Stomach (tissue), 9 donors: ENCODE results near the gene ELMO1. TPM values are rescaled to one million over a fixed set of nuclear protein-coding genes. Genes with fewer than 3 reads are reported as not detected.

Experiments used
- DNase-seq, 2 donors: peaks; one replicate each; pipeline versions ENCODE4 v3.0.0 to v3.0.0-alpha.2; 2013 to 2019
- H3K27ac ChIP-seq, 5 donors: fragments of 200-600 bp in 4 of 5; sonication (generic) in 4 of 5; one replicate each; pipeline ENCODE4 v1.5.1; 2013 to 2019; ENCODE audit warnings: mild to moderate bottlenecking in 1 of 5, moderate library complexity in 1 of 5
- H3K27me3 ChIP-seq, 3 donors: fragments of 200-600 bp; sonication (generic); one replicate each; pipeline ENCODE4 v1.5.1; 2017 to 2019; ENCODE audit warnings: mixed run types in 1 of 3
- H3K36me3 ChIP-seq, 4 donors: fragments of 200-600 bp; sonication (generic); 1 replicate in 3 of 4; 2 replicates in 1 of 4; pipeline ENCODE4 v1.5.1; 2016 to 2019
- H3K4me1 ChIP-seq, 4 donors: fragments of 200-600 bp; sonication (generic); one replicate each; pipeline ENCODE4 v1.5.1; 2016 to 2019
- H3K4me3 ChIP-seq, 4 donors: fragments of 200-600 bp; sonication (generic) in 3 of 4; one replicate each; pipeline ENCODE4 v1.5.1; 2016 to 2019; ENCODE audit warnings: mild to moderate bottlenecking in 1 of 4
- H3K9me3 ChIP-seq, 4 donors: fragments of 200-600 bp; sonication (generic); one replicate each; pipeline ENCODE4 v1.5.1; 2016 to 2019
- EP300 ChIP-seq: sonication (generic); formaldehyde crosslinking; IDR thresholded peaks from one replicate; pipeline ENCODE4 v1.6.1; 2017; ENCODE audit warnings: antibody characterized with exemption
- POLR2A ChIP-seq, 4 donors: fragments of 450-650 bp; IDR thresholded peaks; one replicate each; pipeline ENCODE4 v1.6.1; 2016; ENCODE audit warnings: antibody characterized with exemption in 4 of 4, control low read depth in 2 of 4, mild to moderate bottlenecking in 1 of 4, moderate library complexity in 1 of 4
- POLR2AphosphoS5 ChIP-seq, 3 donors: sonication (generic); formaldehyde crosslinking; IDR thresholded peaks; one replicate each; pipeline ENCODE4 v1.6.1; 2016; ENCODE audit warnings: antibody characterized with exemption in 3 of 3
- WGBS, 5 donors: extraction: QIAGEN DNeasy Blood & Tissue Kit in 3 of 5; methylation state at CpG; one replicate each; pipeline versions ENCODE4 v1.1.5 to v1.1.7; 2013 to 2018; 5-methylcytosine and 5-hydroxymethylcytosine counted together
- intact Hi-C: fragments of 100-400 bp; cut with DNase I; formaldehyde crosslinking; loops from one replicate; pipeline ENCODE4 v1.15.1; 2023; ENCODE audit warnings: low total_unique reads
- polyA plus RNA-seq, 3 donors: library from polyadenylated mRNA; stranded (reverse); fragments of 200-250 nt; gene quantifications; one replicate each; pipeline ENCODE4 v1.2.3, GENCODE V29; 2013
- total RNA-seq, 5 donors: library from RNA; depleted of rRNA; stranded (reverse); fragments of >200 nt; gene quantifications; one replicate each; pipeline versions ENCODE4 v1.1.0 to v1.2.3, GENCODE V29; 2014 to 2016
- TF ChIP-seq, protein P1 (sequence below), 7 experiments: fragments of 450-650 bp in 4 of 7; fragments of 200-600 bp in 3 of 7; sonication (generic) in 3 of 7; IDR thresholded peaks; one replicate each; pipeline ENCODE4 v1.5.1; 2016 to 2019; ENCODE audit warnings: antibody characterized with exemption in 7 of 7, control low read depth in 2 of 7, mild to moderate bottlenecking in 1 of 7
- donor health status: healthy with polysubstance abuse.
- donor health status: Bipolar disorder and iron deficiency.
- donor health status: healthy.

The ELMO1 gene
- total and polyA plus RNA-seq, 8 donors, result 4.1 to 117 (median 44.8) TPM

DNA sequence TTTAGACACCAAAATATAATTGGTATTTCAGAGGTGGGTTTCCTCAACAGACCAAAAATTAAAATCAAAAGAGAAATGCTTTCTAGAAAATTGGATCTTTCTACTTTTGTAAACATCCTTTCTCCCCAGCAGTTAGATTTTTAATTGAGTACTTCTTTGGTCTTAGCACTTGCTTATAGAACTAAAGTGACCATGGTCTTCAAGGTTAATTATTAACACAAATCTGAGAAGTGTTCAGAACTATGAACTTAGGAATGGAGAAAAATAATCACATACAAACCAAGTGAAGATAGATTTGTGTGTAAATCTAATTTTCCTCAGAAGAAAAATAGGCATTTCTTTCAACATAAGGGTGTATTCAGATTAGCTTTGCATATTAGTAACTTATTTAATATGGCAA is 355.4 kb downstream of the ELMO1 start:
- intact Hi-C loops, result no loop called here
- DNase-seq, result no peak
- peaks cover 0 to 14% (median 4%) of the 10 kb centered on the region in 4 donors for H3K36me3 ChIP-seq
- no peaks in the 10 kb centered on the region for H3K9me3 ChIP-seq
- peaks cover 0 to 10% (median 7%) of the 10 kb centered on the region in 4 donors for H3K4me1 ChIP-seq
- no peak for TF ChIP-seq POLR2A (IDR thresholded peaks at IDR 0.05)
- TF ChIP-seq POLR2AphosphoS5 (IDR thresholded peaks at IDR 0.05), result no peak
- TF ChIP-seq EP300, result no peak
- TF ChIP-seq, protein P1, sequence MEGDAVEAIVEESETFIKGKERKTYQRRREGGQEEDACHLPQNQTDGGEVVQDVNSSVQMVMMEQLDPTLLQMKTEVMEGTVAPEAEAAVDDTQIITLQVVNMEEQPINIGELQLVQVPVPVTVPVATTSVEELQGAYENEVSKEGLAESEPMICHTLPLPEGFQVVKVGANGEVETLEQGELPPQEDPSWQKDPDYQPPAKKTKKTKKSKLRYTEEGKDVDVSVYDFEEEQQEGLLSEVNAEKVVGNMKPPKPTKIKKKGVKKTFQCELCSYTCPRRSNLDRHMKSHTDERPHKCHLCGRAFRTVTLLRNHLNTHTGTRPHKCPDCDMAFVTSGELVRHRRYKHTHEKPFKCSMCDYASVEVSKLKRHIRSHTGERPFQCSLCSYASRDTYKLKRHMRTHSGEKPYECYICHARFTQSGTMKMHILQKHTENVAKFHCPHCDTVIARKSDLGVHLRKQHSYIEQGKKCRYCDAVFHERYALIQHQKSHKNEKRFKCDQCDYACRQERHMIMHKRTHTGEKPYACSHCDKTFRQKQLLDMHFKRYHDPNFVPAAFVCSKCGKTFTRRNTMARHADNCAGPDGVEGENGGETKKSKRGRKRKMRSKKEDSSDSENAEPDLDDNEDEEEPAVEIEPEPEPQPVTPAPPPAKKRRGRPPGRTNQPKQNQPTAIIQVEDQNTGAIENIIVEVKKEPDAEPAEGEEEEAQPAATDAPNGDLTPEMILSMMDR (IDR thresholded peaks at IDR 0.05), result no peak
- no peak overlapping the region for H3K27ac ChIP-seq
- no peak overlapping the region for H3K4me3 ChIP-seq
- no peaks in the 10 kb centered on the region for H3K27me3 ChIP-seq

DNA sequence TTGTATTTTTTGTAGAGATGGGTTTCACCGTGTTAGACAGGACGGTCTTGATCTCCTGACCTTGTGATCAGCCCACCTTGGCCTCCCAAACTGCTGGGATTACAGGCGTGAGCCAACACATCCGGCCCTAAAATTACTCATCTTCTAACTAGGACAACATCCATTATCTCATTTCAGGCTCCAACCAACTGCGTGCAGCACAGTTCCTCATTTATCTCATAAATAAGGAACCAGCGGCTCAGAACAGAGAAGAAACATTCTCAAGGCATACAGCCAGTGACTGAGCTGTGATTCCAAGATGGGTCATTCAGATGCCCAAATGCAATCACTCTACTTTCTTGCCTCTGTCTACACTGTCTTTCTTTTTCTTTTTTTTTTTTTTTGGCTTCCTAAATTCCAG is 356.1 kb downstream of the ELMO1 start:
- intact Hi-C loops, result no loop called here

DNA sequence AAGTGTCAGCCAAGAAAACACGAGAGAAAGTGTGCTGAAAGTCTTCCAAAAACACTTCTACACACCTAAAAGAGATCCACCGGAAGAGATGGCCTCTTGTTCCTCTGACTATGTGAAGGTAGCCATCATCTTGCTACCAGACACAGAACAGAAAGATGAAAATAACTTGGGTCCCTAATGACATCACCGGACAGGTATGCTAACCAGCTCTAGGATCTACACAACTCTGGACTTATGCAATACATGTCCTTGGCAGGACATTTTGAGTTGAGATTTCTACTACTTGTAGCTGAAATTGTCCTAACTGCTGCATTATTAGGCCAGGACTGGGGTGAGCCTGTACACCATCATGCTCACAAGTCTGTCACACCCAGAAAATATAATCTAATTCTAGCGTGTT is 358.7 kb downstream of the ELMO1 start:
- Histone ChIP-seq H3K9me3 (no peaks in the 10 kb centered on the region), H3K27ac (peak overlapping the region in 1 of 5 donors; percentile 4), H3K4me3 (no peak overlapping the region), H3K27me3 (no peaks in the 10 kb centered on the region), H3K4me1 (peaks cover 0 to 9% (median 3%) of the 10 kb centered on the region in 4 donors), H3K36me3 (peaks cover 0 to 7% (median 3%) of the 10 kb centered on the region in 4 donors)
- TF ChIP-seq POLR2AphosphoS5 (IDR thresholded peaks at IDR 0.05) (peak in 1 of 3 donors; percentile 17), EP300 (no peak), POLR2A (IDR thresholded peaks at IDR 0.05) (no peak)
- TF ChIP-seq, protein P1 (IDR thresholded peaks at IDR 0.05), result no peak
- no peak for DNase-seq
- intact Hi-C loops, result no loop called here
- 87 to 91% (median 87%) methylated on average over 4 of the region's 4 CpGs for WGBS, 5 donors

More for the DNA sequence above, 356.1 kb downstream of the ELMO1 start:
- TF ChIP-seq POLR2A (IDR thresholded peaks at IDR 0.05) (no peak), POLR2AphosphoS5 (IDR thresholded peaks at IDR 0.05) (no peak)
- no peaks in the 10 kb centered on the region for H3K27me3 ChIP-seq
- peaks cover 0 to 14% (median 4%) of the 10 kb centered on the region in 4 donors for H3K36me3 ChIP-seq
- H3K27ac ChIP-seq, result no peak overlapping the region
- peaks cover 0 to 10% (median 7%) of the 10 kb centered on the region in 4 donors for H3K4me1 ChIP-seq
- 78 to 84% (median 79%) methylated on average over 6 of the region's 6 CpGs for WGBS, 5 donors
- no peak for DNase-seq
- H3K4me3 ChIP-seq, result no peak overlapping the region
- no peaks in the 10 kb centered on the region for H3K9me3 ChIP-seq

DNA sequence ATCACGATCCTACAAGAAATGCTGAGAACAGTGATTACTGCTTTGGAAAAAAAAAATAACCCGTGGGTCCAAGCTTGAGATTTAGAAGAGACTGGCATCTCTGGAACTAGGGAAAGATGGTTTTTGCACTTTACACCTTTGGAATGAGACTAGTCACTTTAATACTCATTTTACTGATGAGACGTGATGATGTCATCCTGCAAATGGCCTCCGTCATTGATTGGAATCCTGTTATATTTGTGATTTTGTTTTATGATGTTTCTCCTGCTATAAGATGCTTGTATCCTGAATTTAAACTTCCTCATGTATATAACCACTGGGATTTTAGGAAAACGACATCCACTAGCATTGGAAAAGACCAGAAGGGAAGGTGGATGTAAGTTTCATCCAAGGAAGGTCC is 363.1 kb downstream of the ELMO1 start:
- intact Hi-C loops, result no loop called here
- Histone ChIP-seq H3K9me3 (no peaks in the 10 kb centered on the region), H3K36me3 (no peaks in the 10 kb centered on the region), H3K27me3 (no peaks in the 10 kb centered on the region), H3K4me1 (peaks cover 0 to 23% (median 5%) of the 10 kb centered on the region in 4 donors), H3K27ac (no peak overlapping the region), H3K4me3 (no peak overlapping the region)
- WGBS, 5 donors, result 87 to 92% (median 90%) methylated on average over 5 of the region's 5 CpGs
- TF ChIP-seq EP300, result no peak
- DNase-seq, result no peak

DNA sequence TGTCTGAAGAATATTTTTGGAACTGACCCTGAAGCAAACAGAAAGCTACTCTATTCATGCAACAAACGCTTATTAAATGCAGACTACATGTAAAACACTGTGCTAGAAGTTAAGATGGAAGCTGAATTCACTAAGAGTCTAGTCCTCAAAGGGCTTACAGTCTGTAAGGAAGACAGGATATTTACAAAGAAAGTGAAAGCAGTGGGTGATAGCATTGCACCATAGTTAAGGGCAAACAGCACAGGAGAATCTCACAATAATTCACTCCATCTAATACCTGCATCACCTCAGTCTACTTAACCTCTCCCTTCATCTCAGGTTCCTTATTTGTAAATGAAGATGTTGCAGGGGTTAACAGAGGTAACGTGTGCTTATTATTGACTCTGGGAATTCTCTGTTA is 364.4 kb downstream of the ELMO1 start:
- no peak for DNase-seq
- Histone ChIP-seq H3K36me3 (no peaks in the 10 kb centered on the region), H3K4me3 (no peak overlapping the region), H3K4me1 (peaks cover 0 to 14% (median 3%) of the 10 kb centered on the region in 4 donors), H3K27me3 (no peaks in the 10 kb centered on the region), H3K9me3 (no peaks in the 10 kb centered on the region), H3K27ac (peak overlapping the region in 4 of 5 donors; percentile 38 to 77 (median 61))
- WGBS, 5 donors, result 75 to 84% (median 80%) methylated on average over 2 of the region's 2 CpGs
- no peak for TF ChIP-seq POLR2AphosphoS5 (IDR thresholded peaks at IDR 0.05)
- TF ChIP-seq, protein P1 (IDR thresholded peaks at IDR 0.05), result no peak
- no peak for TF ChIP-seq POLR2A (IDR thresholded peaks at IDR 0.05)
- TF ChIP-seq EP300, result no peak
- intact Hi-C loops, result no loop called here
